HG03025 (cell line): ENCODE measurements around the gene STAG1.
"Not testable (repeated sequence)": the region's sequence is repeated elsewhere in the genome, so short reads cannot be mapped to it uniquely, and the experiment has no call there.

ENCODE experiments used
- ATAC-seq: cut with Tn5 transposase; IDR thresholded peaks from one replicate; pipeline ENCODE4 v1.9.1; 2021; ENCODE audit warnings: mild to moderate bottlenecking, moderate library complexity; ENCODE audit not compliant: unreplicated experiment, low FRiP score

Gene STAG1

GRCh38 chr3:136657526-136657925 lies 94.7 kb downstream of the STAG1 start:
- no peak for ATAC-seq

GRCh38 chr3:136653628-136654027 lies 98.5 kb downstream of the STAG1 start:
- no peak for ATAC-seq

- no peak for ATAC-seq
Observed at GRCh38 chr3:136651581-136651980, 100.6 kb downstream of the STAG1 start.

- no peak for ATAC-seq
Observed at GRCh38 chr3:136650461-136650860, 101.7 kb downstream of the STAG1 start.

GRCh38 chr3:136645915-136646314 lies 106.3 kb downstream of the STAG1 start:
- ATAC-seq: no peak

GRCh38 chr3:136644212-136644611 lies 108.0 kb downstream of the STAG1 start:
- ATAC-seq: no peak

GRCh38 chr3:136643380-136643779 lies 108.8 kb downstream of the STAG1 start:
- ATAC-seq: not testable (repeated sequence)

- no peak for ATAC-seq
Observed at GRCh38 chr3:136642711-136643110, 109.5 kb downstream of the STAG1 start.

GRCh38 chr3:136639069-136639468 lies 113.1 kb downstream of the STAG1 start:
- ATAC-seq: no peak

- ATAC-seq: no peak
Observed at GRCh38 chr3:136637176-136637575, 115.0 kb downstream of the STAG1 start.

- no peak for ATAC-seq
Observed at GRCh38 chr3:136634821-136635220, 117.4 kb downstream of the STAG1 start.

GRCh38 chr3:136632625-136633081 lies 119.5 kb downstream of the STAG1 start:
- ATAC-seq: no peak

- no peak for ATAC-seq
Observed at GRCh38 chr3:136631424-136631823, 120.8 kb downstream of the STAG1 start.

GRCh38 chr3:136630915-136631314 lies 121.3 kb downstream of the STAG1 start:
- no peak for ATAC-seq

GRCh38 chr3:136626493-136626892 lies 125.7 kb downstream of the STAG1 start:
- ATAC-seq: no peak

- ATAC-seq: no peak
Observed at GRCh38 chr3:136624894-136625815, 127.0 kb downstream of the STAG1 start.

GRCh38 chr3:136624371-136624770 lies 127.8 kb downstream of the STAG1 start:
- no peak for ATAC-seq

GRCh38 chr3:136621628-136622027 lies 130.6 kb downstream of the STAG1 start:
- no peak for ATAC-seq

GRCh38 chr3:136620436-136620835 lies 131.7 kb downstream of the STAG1 start:
- ATAC-seq: no peak

GRCh38 chr3:136617969-136618525 lies 134.1 kb downstream of the STAG1 start:
- ATAC-seq: not testable (repeated sequence)

- no peak for ATAC-seq
Observed at GRCh38 chr3:136617198-136617597, 135.0 kb downstream of the STAG1 start.

GRCh38 chr3:136612512-136612911 lies 139.7 kb downstream of the STAG1 start:
- no peak for ATAC-seq
